GM19372 (cell line): Measurements from ENCODE around the gene FAM163A.
"Not testable (repeated sequence)": the region's sequence is repeated elsewhere in the genome, so short reads cannot be mapped to it uniquely, and the experiment has no call there.

Source experiments
- ATAC-seq: cut with Tn5 transposase; IDR thresholded peaks from one replicate; pipeline ENCODE4 v1.9.1; 2021; ENCODE audit warnings: mild to moderate bottlenecking, low read depth, moderate library complexity; ENCODE audit not compliant: unreplicated experiment

FAM163A gene

GRCh38 chr1:179786815-179787685 lies 44.0 kb downstream of the FAM163A start:
- ATAC-seq, result no peak

- ATAC-seq, result no peak
Measured at GRCh38 chr1:179788259-179788658, 45.2 kb downstream of the FAM163A start.

GRCh38 chr1:179793281-179793680 lies 50.2 kb downstream of the FAM163A start:
- no peak for ATAC-seq

GRCh38 chr1:179794146-179794545 lies 51.1 kb downstream of the FAM163A start:
- ATAC-seq, result no peak

- ATAC-seq, result no peak
Measured at GRCh38 chr1:179794669-179795068, 51.6 kb downstream of the FAM163A start.

- no peak for ATAC-seq
Measured at GRCh38 chr1:179798213-179798863, 55.2 kb downstream of the FAM163A start.

- ATAC-seq, result no peak
Measured at GRCh38 chr1:179798864-179799516, 55.9 kb downstream of the FAM163A start.

- no peak for ATAC-seq
Measured at GRCh38 chr1:179800481-179800880, 57.4 kb downstream of the FAM163A start.

GRCh38 chr1:179803104-179803503 lies 60.0 kb downstream of the FAM163A start:
- no peak for ATAC-seq

- no peak for ATAC-seq
Measured at GRCh38 chr1:179803918-179804317, 60.8 kb downstream of the FAM163A start.

- ATAC-seq, result not testable (repeated sequence)
Measured at GRCh38 chr1:179804417-179804816, 61.3 kb downstream of the FAM163A start.

- no peak for ATAC-seq
Measured at GRCh38 chr1:179805291-179806195, 62.5 kb downstream of the FAM163A start.

GRCh38 chr1:179806333-179806732 lies 63.2 kb downstream of the FAM163A start:
- no peak for ATAC-seq

- ATAC-seq, result no peak
Measured at GRCh38 chr1:179807291-179807690, 64.2 kb downstream of the FAM163A start.

- ATAC-seq, result no peak
Measured at GRCh38 chr1:179807691-179808485, 64.8 kb downstream of the FAM163A start.

GRCh38 chr1:179808503-179808902 lies 65.4 kb downstream of the FAM163A start:
- ATAC-seq, result no peak

- peak; percentile 56 for ATAC-seq
Measured at GRCh38 chr1:179809506-179810366, 66.6 kb downstream of the FAM163A start.

- ATAC-seq, result no peak
Measured at GRCh38 chr1:179810367-179810715, 67.2 kb downstream of the FAM163A start.
